K562 (cell line): ENCODE data around the gene EIF4E1B. TPM values are rescaled to one million over a fixed set of nuclear protein-coding genes. Genes with fewer than 3 reads are reported as not detected.

Experiments used
- ATAC-seq: fragments of 200-7000 bp; cut with Tn5 transposase; 3 replicates; pipeline ENCODE4 v1.9.1; 2020; ENCODE audit warnings: moderate library complexity
- BruUV-seq: library from RNA; stranded (reverse); fragments of 400-500 nt; replicated peaks from 2 replicates; lab custom pipeline; 2021; lab: Mats Ljungman, UMichigan
- CTCF ChIA-PET: fragments of 300-600 bp; formaldehyde crosslinking; extraction: SDS; loops from one replicate; lab custom pipeline; 2021; ENCODE audit warnings: low intra/inter-chr PET ratio; lab: Yijun Ruan, JAX
- POLR2A ChIA-PET: fragments of 300-600, 350-650 bp; sonication (Branson Sonifier 250); formaldehyde crosslinking; extraction: SDS; loops from one replicate; lab custom pipeline; 2021; ENCODE audit warnings: antibody characterized with exemption, inconsistent platforms; lab: Yijun Ruan, JAX
- DNase-seq, 4 experiments: peaks; one replicate each; pipeline versions ENCODE4 v3.0.0 to v3.0.0-alpha.2; 2011 to 2018; ENCODE audit warnings: low spot score in 3 of 4, mixed read lengths in 3 of 4; ENCODE audit errors: extremely low read depth in 1 of 4
- FAIRE-seq: peaks from 2 replicates; lab custom pipeline; 2011; peaks lifted over from hg19 to GRCh38; lab: Jason Lieb, UNC
- H2AFZ ChIP-seq: 2 replicates; pipeline ENCODE4 v1.6.0; 2011; ENCODE audit warnings: low read depth, low read length, control low read depth, inconsistent platforms
- H3K27ac ChIP-seq: fragments of 200-600 bp; 3 replicates; pipeline ENCODE4 v1.8.0; 2011; ENCODE audit warnings: low read depth, mild to moderate bottlenecking, control low read depth, inconsistent platforms, low read length, moderate library complexity, mixed read lengths; ENCODE audit errors: extremely low read depth
- H3K27me3 ChIP-seq, 2 experiments: fragments of 300-600 bp in 1 of 2; 2 replicates in 1 of 2; 3 replicates in 1 of 2; pipeline versions ENCODE4 v1.6.0 to v1.8.0; 2011; ENCODE audit warnings: inconsistent platforms in 2 of 2, low read length in 2 of 2, mild to moderate bottlenecking in 1 of 2, mixed read lengths in 1 of 2, moderate library complexity in 1 of 2; ENCODE audit not compliant: control insufficient read depth in 2 of 2, insufficient read depth in 2 of 2
- H3K36me3 ChIP-seq: fragments of 300-600 bp; 3 replicates; pipeline ENCODE4 v1.8.0; 2011; ENCODE audit warnings: mild to moderate bottlenecking, low read length, inconsistent platforms; ENCODE audit not compliant: control insufficient read depth, insufficient read depth
- H3K4me1 ChIP-seq, 2 experiments: fragments of 200-600 bp in 1 of 2; replicated peaks in 1 of 2; 2 replicates in 1 of 2; 3 replicates in 1 of 2; pipeline versions ENCODE4 v1.5.1 to v1.8.0; 2011; ENCODE audit warnings: inconsistent platforms in 2 of 2, low read length in 2 of 2, mild to moderate bottlenecking in 1 of 2, mixed read lengths in 1 of 2, moderate library complexity in 1 of 2; ENCODE audit not compliant: control insufficient read depth in 2 of 2, insufficient read depth in 2 of 2
- H3K4me2 ChIP-seq: 2 replicates; pipeline ENCODE4 v1.6.1; 2011; ENCODE audit warnings: low read length, control low read depth, inconsistent platforms, mixed read lengths; ENCODE audit not compliant: insufficient read depth
- H3K4me3 ChIP-seq: fragments of 200-600 bp; sonication (generic), shearing (Covaris generic); 2 replicates; pipeline ENCODE4 v1.5.1; 2016; ENCODE audit warnings: control low read depth, inconsistent platforms
- H3K79me2 ChIP-seq: fragments of 200-600 bp; 3 replicates; pipeline ENCODE4 v1.8.0; 2011; ENCODE audit warnings: low read length, inconsistent platforms; ENCODE audit not compliant: control insufficient read depth, insufficient read depth
- H3K9ac ChIP-seq, 2 experiments: 2 replicates each; pipeline versions ENCODE4 v1.6.0 to v1.6.1; 2011; ENCODE audit warnings: low read depth in 2 of 2, low read length in 2 of 2, control low read depth in 1 of 2, inconsistent platforms in 1 of 2, mild to moderate bottlenecking in 1 of 2, mixed read lengths in 1 of 2; ENCODE audit not compliant: insufficient read depth in 1 of 2
- H3K9me1 ChIP-seq: one replicate; pipeline ENCODE4 v1.6.0; 2011; ENCODE audit warnings: inconsistent platforms, mild to moderate bottlenecking, low read length, moderate library complexity; ENCODE audit not compliant: control insufficient read depth, insufficient read depth
- H3K9me3 ChIP-seq: replicated peaks from 2 replicates; pipeline ENCODE4 v1.5.1; 2011; ENCODE audit warnings: low read depth, low read length, inconsistent platforms; ENCODE audit not compliant: control insufficient read depth, insufficient read depth
- H4K20me1 ChIP-seq: replicated peaks from 2 replicates; pipeline ENCODE4 v1.6.1; 2011; ENCODE audit warnings: low read length, inconsistent platforms, mixed read lengths; ENCODE audit not compliant: control insufficient read depth, insufficient read depth
- ASH1L ChIP-seq: fragments of 450-650 bp; IDR thresholded peaks from 2 replicates; pipeline ENCODE4 v1.6.1; 2018; ENCODE audit warnings: borderline replicate concordance, mild to moderate bottlenecking, low read depth; ENCODE audit not compliant: partially characterized antibody
- CBFA2T3 ChIP-seq: fragments of 450-650 bp; IDR thresholded peaks from 2 replicates; pipeline ENCODE4 v1.6.1; 2017
- CBX8 ChIP-seq: fragments of 200-600 bp; sonication (generic); IDR thresholded peaks from 2 replicates; pipeline ENCODE4 v1.6.1; 2012; ENCODE audit warnings: borderline replicate concordance, mixed run types, low read depth, mild to moderate bottlenecking, moderate library complexity, mixed read lengths, low read length, control low read depth, inconsistent platforms; ENCODE audit not compliant: poor library complexity, severe bottlenecking; ENCODE audit errors: extremely low read depth
- FIP1L1 ChIP-seq: fragments of 200-400 bp; formaldehyde crosslinking; IDR thresholded peaks from 2 replicates; pipeline ENCODE4 v1.6.1; 2018; ENCODE audit warnings: mild to moderate bottlenecking, low read depth, low read length; ENCODE audit not compliant: poor library complexity, severe bottlenecking
- GTF2A2 ChIP-seq: IDR thresholded peaks from 2 replicates; pipeline ENCODE4 v1.6.1; 2016; ENCODE audit warnings: mild to moderate bottlenecking, missing genetic modification characterization, missing compliant biosample characterization
- HNRNPL ChIP-seq: fragments of 200-400 bp; formaldehyde crosslinking; IDR thresholded peaks from 2 replicates; pipeline ENCODE4 v1.6.1; 2017; ENCODE audit warnings: low read depth, mild to moderate bottlenecking, low read length
- NCOA6 ChIP-seq: fragments of 450-650 bp; IDR thresholded peaks from 2 replicates; pipeline ENCODE4 v1.6.1; 2017; ENCODE audit warnings: mild to moderate bottlenecking
- NFIC ChIP-seq: fragments of 450-650 bp; IDR thresholded peaks from 2 replicates; pipeline ENCODE4 v1.6.1; 2017; ENCODE audit warnings: mild to moderate bottlenecking, inconsistent platforms
- NUFIP1 ChIP-seq: fragments of 450-650 bp; IDR thresholded peaks from 2 replicates; pipeline ENCODE4 v1.6.1; 2018; ENCODE audit not compliant: partially characterized antibody
- RCOR1 ChIP-seq, 2 experiments: IDR thresholded peaks; 2 replicates each; pipeline ENCODE4 v1.6.1; 2012; ENCODE audit warnings: low read depth in 2 of 2, low read length in 2 of 2, borderline replicate concordance in 1 of 2, improper control_type of control experiment in 1 of 2
- SMAD4 ChIP-seq: fragments of 250-450 bp; sonication (Bioruptor Pico); conservative IDR thresholded peaks from 2 replicates; pipeline ENCODE4 v1.8.0; 2021; ENCODE audit warnings: inconsistent platforms, mild to moderate bottlenecking, moderate library complexity
- TARDBP ChIP-seq: fragments of 450-650 bp; IDR thresholded peaks from 2 replicates; pipeline ENCODE4 v1.6.1; 2016
- ZFP30 ChIP-seq: fragments of 250-450 bp; sonication (Bioruptor Pico); IDR thresholded peaks from 2 replicates; pipeline ENCODE4 v1.8.0; 2022; ENCODE audit warnings: moderate library complexity, mild to moderate bottlenecking, inconsistent platforms, borderline replicate concordance
- ZNF24 ChIP-seq: fragments of 450-650 bp; IDR thresholded peaks from 2 replicates; pipeline ENCODE4 v1.6.1; 2016
- ZNF766 ChIP-seq: fragments of 200-800 bp; sonication (Bioruptor generic); conservative IDR thresholded peaks from 2 replicates; pipeline ENCODE4 v1.6.1; 2016; ENCODE audit warnings: missing genetic modification characterization, missing compliant biosample characterization
- WGBS: fragments of 100-300 bp; shearing (Covaris generic); methylation state at CpG from one replicate; pipeline ENCODE4 v1.1.6; 2016; ENCODE audit warnings: low coverage, mixed read lengths; ENCODE audit not compliant: insufficient coverage; ENCODE audit errors: missing lambda C conversion rate; 5-methylcytosine and 5-hydroxymethylcytosine counted together
- in situ Hi-C: fragments of 300-500 bp; cut with MboI; formaldehyde crosslinking; loops from 4 replicates; pipeline ENCODE4 v1.15.0; 2018; ENCODE audit warnings: inconsistent platforms, mixed read lengths
- intact Hi-C: fragments of 100-400 bp; cut with micrococcal nuclease; formaldehyde crosslinking; loops from 2 replicates; pipeline ENCODE4 v1.14.2; 2022
- polyA plus RNA-seq, 8 experiments: library from polyadenylated mRNA; depleted of rRNA in 4 of 8; stranded (reverse) in 5 of 8; unstranded in 3 of 8; fragments of >200 nt; fragmentation: Nextera tagmentation in 2 of 8; fragmentation: Illumina TruSeq in 1 of 8; extraction: Ambion mirVana in 2 of 8; extraction: Trizol in 1 of 8; gene quantifications; 2 replicates each; pipeline versions ENCODE4 v1.2.1 to v1.2.3, GENCODE V29; 2011 to 2014; ENCODE audit warnings: inconsistent platforms in 1 of 8, missing spikeins in 1 of 8
- total RNA-seq, 7 experiments: library from RNA; depleted of rRNA in 6 of 7; stranded (reverse); fragments of >200 nt in 6 of 7; fragmentation: Illumina TruSeq in 2 of 7; extraction: Trizol in 2 of 7; gene quantifications; 2 replicates each; pipeline versions ENCODE4 v1.2.1 to v1.2.3, GENCODE V29; 2011 to 2021; ENCODE audit warnings: low replicate concordance in 1 of 7
- TF ChIP-seq, protein P1 (sequence below): fragments of 250-450 bp; sonication (Bioruptor Pico); IDR thresholded peaks from 2 replicates; pipeline ENCODE4 v1.8.0; 2022; ENCODE audit warnings: inconsistent platforms

EIF4E1B gene
- total and polyA plus RNA-seq, 9 of the 15 experiments (the other 6 are each of a cell fraction or from before 2014, with no cell fraction given), result not detected

DNA sequence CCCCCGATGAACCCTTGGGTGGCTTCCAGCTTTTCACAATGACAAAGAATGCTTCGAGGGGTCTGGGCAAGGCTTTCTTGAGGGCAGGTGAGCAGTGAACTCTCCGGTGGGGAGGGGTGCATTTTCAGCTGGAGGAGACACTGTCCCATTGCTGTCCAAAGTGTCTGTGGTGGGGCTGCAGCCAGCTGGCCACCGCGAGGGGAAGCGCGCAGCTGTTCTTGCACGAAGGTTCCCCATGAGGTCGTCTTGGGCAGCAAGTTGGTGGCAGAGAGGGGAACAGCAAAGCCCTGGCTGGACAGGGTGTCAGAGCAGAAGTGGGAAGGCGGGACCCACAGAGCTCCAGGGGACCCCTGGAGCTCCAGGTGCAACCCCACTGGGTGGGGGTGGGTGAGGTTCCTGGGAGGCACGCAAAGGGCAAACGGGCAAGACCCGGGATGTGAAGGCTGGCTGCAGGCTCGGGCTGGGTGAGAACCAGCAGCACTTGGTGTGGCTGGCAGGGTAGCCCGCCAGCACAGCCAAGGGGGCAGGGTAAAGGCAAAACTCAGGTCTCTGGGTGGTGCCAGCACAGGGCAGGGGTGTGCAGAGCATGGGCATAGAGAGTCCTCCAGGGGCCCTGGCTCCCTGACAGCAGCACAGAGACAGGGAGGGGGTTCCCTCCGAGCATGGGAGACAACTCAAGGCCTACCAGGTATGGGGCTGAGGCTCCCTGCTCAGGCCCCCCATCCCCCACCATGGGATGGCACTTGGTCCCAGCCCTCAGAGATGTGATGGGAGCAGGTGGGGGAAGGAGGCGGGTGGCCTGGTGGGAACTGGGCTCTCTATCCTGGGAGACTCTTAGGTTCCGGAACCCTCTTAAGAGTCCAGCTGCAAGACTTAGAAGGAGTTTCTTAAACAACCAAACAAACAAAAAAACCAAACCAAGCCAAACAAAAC is 43.4 kb downstream of the EIF4E1B start:
- DNase-seq, result no peak
- WGBS, result 39% methylated on average over 18 of the region's 18 CpGs
- intact Hi-C loops (no loop called here), in situ Hi-C loops (no loop called here)
- no peaks in the 10 kb centered on the region for H3K36me3 ChIP-seq
- FAIRE-seq, result no peak
- CTCF ChIA-PET, result no interaction called here
- H3K4me3 ChIP-seq, result no peak overlapping the region
- peaks cover 18 to 25% of the 10 kb centered on the region in 2 experiments for H3K4me1 ChIP-seq
- no peak overlapping the region for H2AFZ ChIP-seq
- H3K4me2 ChIP-seq, result no peak overlapping the region
- no peaks in the 10 kb centered on the region; the same call in 1 of the 2 replicates for H4K20me1 ChIP-seq
- TF ChIP-seq, protein P1, sequence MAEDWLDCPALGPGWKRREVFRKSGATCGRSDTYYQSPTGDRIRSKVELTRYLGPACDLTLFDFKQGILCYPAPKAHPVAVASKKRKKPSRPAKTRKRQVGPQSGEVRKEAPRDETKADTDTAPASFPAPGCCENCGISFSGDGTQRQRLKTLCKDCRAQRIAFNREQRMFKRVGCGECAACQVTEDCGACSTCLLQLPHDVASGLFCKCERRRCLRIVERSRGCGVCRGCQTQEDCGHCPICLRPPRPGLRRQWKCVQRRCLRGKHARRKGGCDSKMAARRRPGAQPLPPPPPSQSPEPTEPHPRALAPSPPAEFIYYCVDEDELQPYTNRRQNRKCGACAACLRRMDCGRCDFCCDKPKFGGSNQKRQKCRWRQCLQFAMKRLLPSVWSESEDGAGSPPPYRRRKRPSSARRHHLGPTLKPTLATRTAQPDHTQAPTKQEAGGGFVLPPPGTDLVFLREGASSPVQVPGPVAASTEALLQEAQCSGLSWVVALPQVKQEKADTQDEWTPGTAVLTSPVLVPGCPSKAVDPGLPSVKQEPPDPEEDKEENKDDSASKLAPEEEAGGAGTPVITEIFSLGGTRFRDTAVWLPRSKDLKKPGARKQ, result no peak
- TF ChIP-seq TARDBP (no peak), NCOA6 (no peak), ZNF766 (CRISPR knock-in tag) (no peak), RCOR1 (IDR thresholded peaks at IDR 0.05; ENCODE audit: borderline replicate concordance in 1 of 2, low read depth in 2 of 2, low read length in 2 of 2) (no peak), ASH1L (no peak), SMAD4 (CRISPR knock-in tag) (no peak), FIP1L1 (no peak), CBFA2T3 (no peak), GTF2A2 (tag) (no peak), ZNF24 (no peak), ZFP30 (CRISPR knock-in tag) (no peak), NUFIP1 (no peak), HNRNPL (no peak), CBX8 (no peak), NFIC (no peak)
- no TSS peak for BruUV-seq
- H3K9ac ChIP-seq, result 0 out of 4 replicates have a peak overlapping the region, but pooled peaks of 1 of the 2 experiments have one; percentile 39
- no peaks in the 10 kb centered on the region for H3K79me2 ChIP-seq
- peaks cover 13 to 20% of the 10 kb centered on the region in 2 experiments; a peak in 4 of 5 replicates for H3K27me3 ChIP-seq
- ATAC-seq, result no peak
- POLR2A ChIA-PET, result interaction anchor here (0.6 to 1.0 kb wide), 2 partner anchors 66 to 261 kb away, joined by 3 read pairs; no protein-coding TSS in a partner anchor
- no peaks in the 10 kb centered on the region for H3K9me3 ChIP-seq
- H3K27ac ChIP-seq, result no peak overlapping the region
- H3K9me1 ChIP-seq, result no peaks in the 10 kb centered on the region
